ENCODE data around the gene SPDYE16. TPM values are rescaled to one million over a fixed set of nuclear protein-coding genes. Genes with fewer than 3 reads are reported as not detected.
"Not testable (repeated sequence)": the region's sequence is repeated elsewhere in the genome, so short reads cannot be mapped to it uniquely, and the experiment has no call there.

SPDYE16 gene
- total RNA-seq, 1 experiment from 2014 or later: not detected

DNA sequence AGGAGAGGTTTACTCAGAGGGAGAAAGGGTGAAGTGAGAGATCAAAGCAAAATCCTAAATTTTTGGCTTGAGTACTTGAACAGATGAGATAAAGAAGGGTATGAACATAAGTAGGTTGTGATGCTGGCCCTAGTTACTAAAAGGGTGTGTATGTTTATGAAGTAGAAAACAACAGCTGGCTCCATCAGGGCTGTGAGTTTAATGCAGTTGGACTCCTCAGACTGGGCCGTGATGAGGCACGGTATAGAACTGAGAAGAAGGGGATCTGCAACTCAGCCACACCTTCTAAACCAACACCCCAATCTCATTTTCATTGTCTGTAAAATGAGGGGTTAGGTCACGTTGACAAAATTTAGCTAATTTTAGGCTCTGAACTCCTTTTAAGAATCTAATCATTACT, 29.2 kb upstream of the SPDYE16 start:
- not testable (repeated sequence) for DNase-seq; H2BK12ac ChIP-seq (ENCODE audit: insufficient read length, low read depth, low read length); H3K79me2 ChIP-seq (ENCODE audit: insufficient read depth, low read length); H3K4ac ChIP-seq (ENCODE audit: low read depth, low read length); H3K56ac ChIP-seq (ENCODE audit: insufficient read length, low read depth, low read length); H3K9me3 Mint-ChIP-seq; H3K23me2 ChIP-seq (ENCODE audit: insufficient read length, low read depth, low read length, poor library complexity, severe bottlenecking); H3K23ac ChIP-seq (ENCODE audit: insufficient read length, low read depth, low read length); H3T11ph ChIP-seq (ENCODE audit: low read length); H2AFZ ChIP-seq (ENCODE audit: low read length); H4K20me1 ChIP-seq (ENCODE audit: control insufficient read depth, insufficient read depth, insufficient read length); H3K79me1 ChIP-seq (ENCODE audit: insufficient read depth, low read depth, low read length, poor library complexity, severe bottlenecking); H3K4me1 Mint-ChIP-seq; H4K5ac ChIP-seq (ENCODE audit: insufficient read length, low read depth, low read length); H4K8ac ChIP-seq (replicated peaks; ENCODE audit: insufficient read length, low read depth, low read length); H2BK15ac ChIP-seq (ENCODE audit: low read depth, low read length); H3K27me3 ChIP-seq (ENCODE audit: insufficient read depth, low read length); H2BK120ac ChIP-seq (ENCODE audit: low read depth, low read length, poor library complexity, severe bottlenecking); H3K18ac ChIP-seq (ENCODE audit: insufficient read length, low read depth, low read length); H2AK5ac ChIP-seq (ENCODE audit: insufficient read length, low read length); H3K4me1 ChIP-seq (ENCODE audit: insufficient read depth, low read length); H3K9me3 ChIP-seq (ENCODE audit: control insufficient read depth, low read depth, low read length); H2BK20ac ChIP-seq (ENCODE audit: low read depth, low read length, poor library complexity, severe bottlenecking); H4K91ac ChIP-seq (ENCODE audit: insufficient read length, low read depth, low read length); H3K27me3 Mint-ChIP-seq (ENCODE audit: low read depth); H2BK5ac ChIP-seq (ENCODE audit: insufficient read length, low read length); H3K4me3 Mint-ChIP-seq; H3K14ac ChIP-seq (ENCODE audit: insufficient read depth, low read length); H3K9ac ChIP-seq (ENCODE audit: extremely low read depth, insufficient read length, low read length); H3K27ac ChIP-seq (ENCODE audit: insufficient read length, low read depth, low read length); H3K4me2 ChIP-seq (ENCODE audit: insufficient read depth, insufficient read length, low read length)
- Mint-ChIP-seq H3K36me3 (ENCODE audit: insufficient read depth in 1 of 3, low read depth in 3 of 3) (peaks cover 10 to 14% (median 10%) of the 10 kb centered on the region in 3 experiments), H3K27ac (peak overlapping the region in 1 of 3 experiments; percentile 55; a peak in 1 of 7 replicates)
- WGBS (ENCODE audit: extremely low coverage, insufficient read length, low lambda C conversion rate): no CpG with 5 or more reads among the region's 3 CpGs

GRCh38 chr7:76570324-76570775, 27.3 kb upstream of the SPDYE16 start:
- H3K4ac ChIP-seq (ENCODE audit: low read depth, low read length); H3K4me2 ChIP-seq (ENCODE audit: insufficient read depth, insufficient read length, low read length); H4K20me1 ChIP-seq (ENCODE audit: control insufficient read depth, insufficient read depth, insufficient read length); H3K27me3 ChIP-seq (ENCODE audit: insufficient read depth, low read length); H2BK20ac ChIP-seq (ENCODE audit: low read depth, low read length, poor library complexity, severe bottlenecking); H4K5ac ChIP-seq (ENCODE audit: insufficient read length, low read depth, low read length); H3K18ac ChIP-seq (ENCODE audit: insufficient read length, low read depth, low read length); H3K27me3 Mint-ChIP-seq (ENCODE audit: low read depth); H2BK5ac ChIP-seq (ENCODE audit: insufficient read length, low read length); H3T11ph ChIP-seq (ENCODE audit: low read length); H2AFZ ChIP-seq (ENCODE audit: low read length); H3K79me1 ChIP-seq (ENCODE audit: insufficient read depth, low read depth, low read length, poor library complexity, severe bottlenecking); H4K8ac ChIP-seq (replicated peaks; ENCODE audit: insufficient read length, low read depth, low read length); H2BK12ac ChIP-seq (ENCODE audit: insufficient read length, low read depth, low read length); H3K23ac ChIP-seq (ENCODE audit: insufficient read length, low read depth, low read length); H2AK5ac ChIP-seq (ENCODE audit: insufficient read length, low read length); H3K14ac ChIP-seq (ENCODE audit: insufficient read depth, low read length); DNase-seq; H3K4me1 ChIP-seq (ENCODE audit: insufficient read depth, low read length); H3K23me2 ChIP-seq (ENCODE audit: insufficient read length, low read depth, low read length, poor library complexity, severe bottlenecking); H2BK120ac ChIP-seq (ENCODE audit: low read depth, low read length, poor library complexity, severe bottlenecking); H3K4me3 Mint-ChIP-seq; H4K91ac ChIP-seq (ENCODE audit: insufficient read length, low read depth, low read length); H3K56ac ChIP-seq (ENCODE audit: insufficient read length, low read depth, low read length); H3K9ac ChIP-seq (ENCODE audit: extremely low read depth, insufficient read length, low read length); H3K27ac ChIP-seq (ENCODE audit: insufficient read length, low read depth, low read length); H3K79me2 ChIP-seq (ENCODE audit: insufficient read depth, low read length); H3K4me1 Mint-ChIP-seq; H2BK15ac ChIP-seq (ENCODE audit: low read depth, low read length); H3K9me3 ChIP-seq (ENCODE audit: control insufficient read depth, low read depth, low read length): not testable (repeated sequence)
- Mint-ChIP-seq H3K9me3 (peaks cover 22 to 24% of the 10 kb centered on the region in 2 experiments), H3K27ac (peak overlapping the region in 1 of 3 experiments; percentile 43; a peak in 1 of 7 replicates), H3K36me3 (ENCODE audit: insufficient read depth in 1 of 3, low read depth in 3 of 3) (peaks cover 25 to 31% (median 30%) of the 10 kb centered on the region in 3 experiments)
- no CpG with 5 or more reads among the region's 4 CpGs for WGBS (ENCODE audit: extremely low coverage, insufficient read length, low lambda C conversion rate)
